ENCODE results near the gene NDUFS7. TPM values are rescaled to one million over a fixed set of nuclear protein-coding genes. Genes with fewer than 3 reads are reported as not detected.

The NDUFS7 gene
- total and polyA plus RNA-seq, 9 of the 15 experiments (the other 6 are each of a cell fraction or from before 2014, with no cell fraction given): 6.0 to 271 (median 60.6) TPM

DNA sequence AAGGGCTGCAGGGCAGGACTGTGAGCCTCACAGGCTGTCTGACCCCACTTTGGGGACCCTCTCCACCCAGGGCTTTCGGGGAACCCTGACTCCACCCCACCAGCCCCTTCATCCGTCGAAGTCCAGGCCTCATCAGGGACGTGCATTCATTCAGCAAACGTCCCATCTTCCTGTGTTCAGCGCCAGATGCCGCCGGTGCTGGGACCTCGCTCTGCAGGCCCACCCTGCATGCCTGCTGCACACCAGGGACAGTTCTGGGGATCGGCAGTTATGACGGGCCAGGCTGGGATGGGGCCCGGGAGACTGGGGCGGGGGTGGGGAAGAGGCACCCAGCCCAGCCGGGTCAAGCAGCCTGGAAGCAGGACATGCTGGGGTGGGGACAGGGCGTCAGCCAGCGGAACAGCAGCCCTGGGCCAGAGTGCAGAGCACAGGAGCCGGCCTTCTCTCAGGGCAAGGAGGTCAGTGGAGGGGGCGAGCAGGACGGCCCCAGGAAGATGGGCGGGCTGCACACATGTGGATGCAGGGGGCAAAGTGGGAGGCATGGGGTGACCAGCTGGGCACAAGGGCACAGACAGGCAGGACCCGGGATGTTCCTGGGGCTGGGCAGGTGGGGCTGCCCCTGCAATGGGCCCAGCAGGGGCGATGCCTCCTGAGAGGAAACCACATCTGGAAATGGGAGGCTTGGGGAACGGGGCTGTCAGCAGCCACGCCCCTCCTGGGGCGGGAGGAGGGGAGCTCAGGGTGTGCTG is 12.5 kb downstream of the NDUFS7 start (continued):
- no peak for TF ChIP-seq KDM2B (CRISPR knock-in tag; IDR thresholded peaks at IDR 0.05)
- TF ChIP-seq CBX1 (IDR thresholded peaks at IDR 0.05; ENCODE audit: low read depth): 0 out of 2 replicates have a peak, but pooled peaks have one; percentile 35
- TF ChIP-seq HNRNPL (IDR thresholded peaks at IDR 0.05; ENCODE audit: low read depth, low read length): peak; percentile 64; the same call in 1 of the 2 replicates
- no peak for TF ChIP-seq U2AF2 (optimal IDR thresholded peaks at IDR 0.05; ENCODE audit: low read depth, low read length)
- no peak for TF ChIP-seq STAG1 (CRISPR knock-in tag; IDR thresholded peaks at IDR 0.05; ENCODE audit: borderline replicate concordance)
- TF ChIP-seq, protein P1, sequence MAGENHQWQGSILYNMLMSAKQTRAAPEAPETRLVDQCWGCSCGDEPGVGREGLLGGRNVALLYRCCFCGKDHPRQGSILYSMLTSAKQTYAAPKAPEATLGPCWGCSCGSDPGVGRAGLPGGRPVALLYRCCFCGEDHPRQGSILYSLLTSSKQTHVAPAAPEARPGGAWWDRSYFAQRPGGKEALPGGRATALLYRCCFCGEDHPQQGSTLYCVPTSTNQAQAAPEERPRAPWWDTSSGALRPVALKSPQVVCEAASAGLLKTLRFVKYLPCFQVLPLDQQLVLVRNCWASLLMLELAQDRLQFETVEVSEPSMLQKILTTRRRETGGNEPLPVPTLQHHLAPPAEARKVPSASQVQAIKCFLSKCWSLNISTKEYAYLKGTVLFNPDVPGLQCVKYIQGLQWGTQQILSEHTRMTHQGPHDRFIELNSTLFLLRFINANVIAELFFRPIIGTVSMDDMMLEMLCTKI (IDR thresholded peaks at IDR 0.05; ENCODE audit: partially characterized antibody): no peak
- no peak for TF ChIP-seq SMAD4 (CRISPR knock-in tag; conservative IDR thresholded peaks at IDR 0.05)
- TF ChIP-seq AFF1 (IDR thresholded peaks at IDR 0.05; ENCODE audit: low read depth in 1 of 2, partially characterized antibody in 2 of 2): no peak
- TF ChIP-seq CCNT2 (IDR thresholded peaks at IDR 0.05; ENCODE audit: borderline replicate concordance, extremely low read depth, insufficient read length, low read depth, low read length): peak; percentile 16
- TF ChIP-seq SRF (CRISPR knock-in tag; IDR thresholded peaks at IDR 0.05): no peak
- no peak for TF ChIP-seq ZNF431 (CRISPR knock-in tag; IDR thresholded peaks at IDR 0.05)
- TF ChIP-seq FIP1L1 (IDR thresholded peaks at IDR 0.05; ENCODE audit: low read depth, low read length, poor library complexity, severe bottlenecking): peak; percentile 22
- peak; percentile 57; the same call in 1 of the 2 replicates for TF ChIP-seq POLR2A (conservative IDR thresholded peaks at IDR 0.05)
- TF ChIP-seq ZNF780A (CRISPR knock-in tag; IDR thresholded peaks at IDR 0.05): no peak
- TF ChIP-seq POLR2H (tag; IDR thresholded peaks at IDR 0.05; ENCODE audit: low read depth): no peak
- TF ChIP-seq RBFOX2 (IDR thresholded peaks at IDR 0.05; ENCODE audit: low read depth, low read length): 0 out of 2 replicates have a peak, but pooled peaks have one; percentile 13
- TF ChIP-seq KLF6 (CRISPR knock-in tag; IDR thresholded peaks at IDR 0.05; ENCODE audit: borderline replicate concordance): no peak
- TF ChIP-seq GTF2F1 (IDR thresholded peaks at IDR 0.05; ENCODE audit: low read depth, low read length): no peak
- peak; percentile 61 for TF ChIP-seq POLR2G (IDR thresholded peaks at IDR 0.05; ENCODE audit: low read depth, low read length)
- no peak for TF ChIP-seq TCF3 (CRISPR knock-in tag; IDR thresholded peaks at IDR 0.05)
- no peak for TF ChIP-seq ELF1 (tag; IDR thresholded peaks at IDR 0.05)
- TF ChIP-seq ETV5 (CRISPR knock-in tag; IDR thresholded peaks at IDR 0.05; ENCODE audit: low read depth): no peak
- TF ChIP-seq NBN (IDR thresholded peaks at IDR 0.05; ENCODE audit: low read depth): no peak
- TF ChIP-seq CBFA2T3 (IDR thresholded peaks at IDR 0.05): no peak
